ENCODE measurements around the gene PPP1R2.
A peak's percentile ranks its signal among the peaks of the same experiment; 100 is the strongest.
"Not testable (repeated sequence)": the region's sequence is repeated elsewhere in the genome, so short reads cannot be mapped to it uniquely, and the experiment has no call there.

Gene PPP1R2

DNA sequence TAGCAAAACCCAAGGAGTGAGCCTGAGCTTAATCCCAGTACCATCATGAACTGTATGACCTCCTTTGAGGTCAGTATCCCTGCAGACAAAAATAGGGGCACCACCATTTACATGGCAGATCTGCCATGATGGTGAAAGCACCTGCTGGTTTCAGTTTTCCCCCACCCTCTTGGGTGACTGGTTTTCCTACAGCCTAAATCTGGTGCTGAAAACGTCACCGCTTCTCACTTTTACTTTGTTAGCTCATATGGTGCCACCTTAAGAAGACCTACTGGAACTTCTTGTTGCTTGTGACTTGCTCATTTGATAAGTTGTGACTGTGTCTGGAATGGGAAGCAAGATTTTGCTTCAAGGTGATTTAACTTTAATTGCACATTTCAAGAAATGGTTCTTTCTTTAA lies 5.1 kb downstream of the PPP1R2 start:
- peak; percentile 92 for DNase-seq (ENCODE audit: low spot score)

DNA sequence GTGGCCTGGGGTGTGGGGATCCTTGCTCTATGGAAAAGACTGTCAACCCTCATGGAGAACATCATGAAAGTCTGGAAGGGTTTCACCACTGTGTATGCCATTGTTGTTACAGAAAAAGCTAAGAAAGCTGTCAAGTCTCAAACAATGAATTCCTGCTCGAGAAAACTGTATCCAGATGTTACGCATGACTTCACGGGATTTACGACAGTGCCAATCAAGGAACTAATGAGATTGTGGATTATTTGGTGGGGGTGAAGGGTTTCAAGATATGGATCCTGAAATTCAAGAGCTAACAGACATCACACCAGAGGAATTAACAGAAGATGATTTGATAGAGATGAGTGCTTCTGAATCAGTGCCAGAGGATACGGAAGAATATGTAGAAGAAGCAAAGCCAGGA lies 7.8 kb downstream of the PPP1R2 start:
- DNase-seq (ENCODE audit: low spot score): no peak

DNA sequence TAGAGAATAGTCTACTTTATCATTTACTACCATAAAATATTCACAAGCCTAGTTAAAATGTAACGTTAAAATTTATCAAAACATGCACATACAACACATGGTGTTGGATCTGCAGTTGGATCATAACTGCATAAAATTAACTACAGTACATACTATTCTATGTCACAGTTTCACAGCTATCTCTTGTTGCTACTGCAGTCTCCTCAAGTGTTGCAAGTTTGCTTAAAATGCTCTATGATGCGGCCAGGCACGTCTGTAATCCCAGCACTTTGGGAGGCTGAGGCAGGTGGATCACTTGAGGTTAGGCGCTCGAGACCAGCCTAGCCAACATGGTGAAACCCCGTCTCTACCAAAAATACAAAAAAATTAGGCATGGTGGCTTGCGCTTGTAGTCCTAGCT lies 10.3 kb downstream of the PPP1R2 start:
- DNase-seq (ENCODE audit: low spot score): no peak

DNA sequence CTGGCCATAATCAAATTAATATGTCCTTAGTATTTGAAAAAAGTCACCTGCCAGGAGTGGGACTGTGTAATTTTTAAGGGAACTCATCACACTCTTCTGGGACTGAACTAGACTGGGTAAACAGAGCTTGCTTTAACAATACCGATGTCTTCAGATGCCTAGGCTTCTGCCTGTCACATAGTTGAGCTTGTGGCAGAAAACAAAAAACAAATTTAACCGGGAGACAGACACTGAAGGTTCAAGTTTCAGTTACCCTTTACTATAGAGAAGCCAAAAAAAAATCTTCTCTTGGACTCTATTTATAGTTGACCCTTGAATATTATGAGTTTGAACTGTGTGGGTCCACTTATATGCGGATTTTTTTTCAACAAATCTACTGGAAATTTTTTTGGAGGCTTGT lies 10.8 kb downstream of the PPP1R2 start:
- no peak for DNase-seq (ENCODE audit: low spot score)

DNA sequence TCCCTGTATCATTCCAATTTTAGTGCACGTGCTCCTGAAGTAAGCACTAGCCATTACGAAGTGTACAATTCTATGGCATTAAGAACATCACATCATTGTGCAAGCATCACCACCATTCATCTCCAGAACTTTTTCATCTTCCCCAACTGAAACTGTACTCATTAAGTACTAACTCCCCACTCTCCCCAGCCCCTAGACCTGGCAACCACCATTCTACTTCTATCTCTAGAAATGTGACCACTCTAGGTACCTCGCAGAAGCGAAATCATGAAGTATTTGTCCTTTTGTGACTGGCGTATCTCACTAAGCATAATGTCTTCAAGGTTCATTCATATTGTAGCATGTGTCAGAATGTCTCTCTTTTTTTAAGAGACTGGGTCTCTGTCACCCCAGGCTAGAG lies 11.4 kb downstream of the PPP1R2 start:
- no peak for DNase-seq (ENCODE audit: low spot score)

DNA sequence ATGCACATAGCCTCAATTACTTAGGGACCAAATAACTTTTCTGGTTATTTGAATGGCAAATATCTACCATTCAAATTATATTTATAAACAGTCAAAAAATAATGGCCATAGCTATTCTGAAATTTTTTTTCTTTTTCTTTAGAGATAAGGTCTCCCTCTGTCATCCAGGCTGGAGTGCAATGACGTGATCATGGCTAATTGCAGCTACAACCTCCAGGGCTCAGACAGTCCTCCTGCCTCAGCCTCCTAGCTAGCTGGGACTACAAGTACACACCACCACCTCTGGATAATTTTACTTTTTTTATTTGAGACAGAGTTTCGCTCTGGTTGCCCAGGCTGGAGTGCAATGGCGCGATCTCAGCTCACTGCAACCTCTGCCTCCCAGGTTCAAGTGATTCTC lies 16.6 kb downstream of the PPP1R2 start:
- no peak for DNase-seq (ENCODE audit: low spot score)

DNA sequence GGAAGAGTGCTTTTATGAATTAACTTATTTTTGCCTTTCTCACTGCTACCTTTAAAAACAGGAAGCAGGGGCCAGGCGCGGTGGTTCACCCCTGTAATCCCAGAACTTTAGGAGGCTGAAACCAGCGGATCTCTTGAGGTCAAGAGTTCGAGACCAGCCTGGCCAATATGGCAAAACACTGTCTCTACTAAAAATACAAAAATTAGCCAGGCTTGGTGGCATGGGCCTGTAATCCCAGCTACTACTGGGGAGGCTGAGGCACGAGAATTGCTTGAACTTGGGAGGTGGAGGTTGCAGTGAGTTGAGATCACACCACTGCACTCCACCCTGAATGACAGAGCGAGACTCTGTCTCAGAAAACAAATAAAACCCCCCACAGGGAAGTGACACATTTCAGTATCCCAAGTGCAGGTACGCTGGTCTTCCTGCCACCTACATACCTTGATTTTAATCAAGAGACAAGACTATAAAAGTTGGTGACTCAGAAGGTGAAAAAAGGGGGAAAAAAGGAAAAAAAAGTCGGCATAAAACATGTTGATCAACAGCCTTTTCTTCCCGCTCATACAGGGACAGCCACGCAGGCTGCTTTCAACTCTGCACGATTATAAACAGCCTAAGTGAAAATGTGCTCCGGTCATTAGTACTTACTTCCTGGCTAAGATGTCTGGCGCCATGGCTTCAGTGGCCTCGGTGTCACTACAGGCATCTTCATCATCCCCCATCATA lies 18.8 kb downstream of the PPP1R2 start:
- DNase-seq (ENCODE audit: low spot score): no peak

DNA sequence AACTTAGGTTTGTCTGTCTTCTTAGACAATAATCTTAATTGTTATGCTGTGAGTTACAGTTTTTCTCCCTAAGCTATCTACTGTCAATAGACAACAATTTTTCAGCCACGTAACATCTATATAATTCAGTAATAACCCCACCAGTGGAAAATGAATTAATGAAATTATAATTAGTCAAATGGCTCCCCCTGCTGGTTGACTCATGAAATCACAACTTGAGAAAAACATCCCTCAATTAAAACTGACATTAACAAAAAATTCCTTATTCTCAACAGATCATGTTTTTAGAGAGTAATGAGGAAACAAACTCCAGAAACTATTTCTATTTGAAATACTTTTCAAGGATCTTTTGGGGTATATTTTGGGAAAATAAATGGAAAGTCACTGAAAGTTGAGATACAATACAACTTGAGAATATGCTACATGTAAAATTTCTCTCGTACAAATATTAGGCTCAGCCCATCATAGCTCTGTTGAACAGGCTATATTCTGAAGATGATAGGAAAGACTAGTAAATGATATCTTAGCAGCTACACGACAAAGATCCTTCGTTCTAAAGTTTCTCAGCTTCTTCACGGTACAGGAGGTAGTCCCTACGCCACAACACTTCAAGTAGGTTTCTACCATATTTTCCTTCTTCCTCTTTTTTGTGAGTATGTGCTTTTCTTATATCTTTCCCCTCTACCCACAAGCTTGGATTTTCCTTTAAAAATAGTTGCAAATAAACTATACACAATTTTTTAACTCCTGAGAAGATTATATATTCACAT lies 20.7 kb downstream of the PPP1R2 start:
- peak; percentile 64 for DNase-seq (ENCODE audit: low spot score)

DNA sequence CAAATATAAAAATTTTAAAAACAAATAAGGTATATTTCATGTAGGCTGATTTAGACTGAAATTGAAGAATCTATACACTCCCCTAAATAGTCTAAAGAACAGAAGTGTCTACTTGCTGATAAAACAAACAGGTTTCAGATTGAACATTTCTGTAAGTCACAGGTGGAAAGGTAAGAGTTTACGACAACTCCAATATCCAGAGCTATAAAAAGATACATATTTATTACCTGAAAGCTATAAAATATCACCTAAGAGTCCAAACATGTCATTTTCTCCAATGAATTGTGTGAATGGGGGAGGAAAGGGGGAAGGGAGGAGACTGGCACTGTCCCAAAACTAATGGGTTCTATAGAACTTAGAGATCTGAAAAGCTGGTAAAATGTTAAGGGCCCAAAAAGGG lies 26.1 kb downstream of the PPP1R2 start:
- no peak for DNase-seq (ENCODE audit: low spot score)

DNA sequence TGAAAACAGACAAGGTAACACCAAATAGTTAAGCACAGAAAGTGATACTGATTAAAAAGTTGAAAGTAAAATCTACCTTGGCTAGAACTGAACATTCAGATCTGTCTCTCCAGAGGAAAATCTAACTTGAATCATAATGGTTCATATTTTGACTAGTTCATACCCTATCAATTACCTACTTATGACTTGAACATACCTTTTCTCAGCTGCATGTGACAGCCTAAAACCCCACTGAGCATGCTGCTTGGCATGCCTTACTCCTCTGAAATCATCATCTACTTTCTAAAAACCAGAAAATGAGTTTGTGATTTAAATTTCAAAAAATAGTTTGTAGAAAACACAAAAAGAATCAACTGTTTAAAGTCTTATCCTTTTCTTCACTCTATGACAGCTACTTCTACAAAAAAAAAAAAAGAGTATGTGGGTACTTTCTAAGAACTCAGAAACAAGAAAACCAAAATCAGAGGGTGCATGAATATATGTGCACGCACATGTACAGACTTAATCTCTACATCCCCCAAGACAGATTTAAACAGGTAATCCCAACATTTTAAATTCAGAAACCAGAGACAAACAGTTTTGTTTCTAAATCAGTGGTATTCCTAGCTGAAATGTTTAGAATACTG lies 28.4 kb downstream of the PPP1R2 start:
- DNase-seq (ENCODE audit: low spot score): not testable (repeated sequence)

DNA sequence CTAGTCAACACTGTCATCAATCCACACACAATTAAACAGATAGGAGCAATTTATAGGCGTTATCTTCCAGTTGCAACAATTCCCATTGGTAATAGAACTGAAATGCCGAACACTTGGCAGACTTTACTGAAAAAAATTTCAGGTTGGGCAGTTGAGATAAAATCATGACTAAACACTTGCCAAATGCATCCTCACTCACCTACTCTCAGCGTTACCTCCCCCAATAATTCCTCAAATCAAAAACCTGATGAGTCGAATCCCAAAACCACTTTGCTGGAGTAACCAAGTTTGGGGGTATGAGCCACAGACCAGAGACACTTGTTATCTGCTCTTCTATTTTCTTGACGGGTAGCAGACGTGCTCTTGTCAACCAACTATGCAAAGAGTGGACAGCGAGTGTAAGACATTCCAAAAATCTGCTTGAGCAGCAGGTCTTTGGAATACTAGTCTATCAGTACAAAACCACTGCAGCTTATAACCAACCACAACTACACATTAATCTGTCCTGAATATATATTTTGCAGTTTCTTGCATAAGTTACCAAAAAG lies 30.3 kb downstream of the PPP1R2 start:
- no peak for DNase-seq (ENCODE audit: low spot score)

DNA sequence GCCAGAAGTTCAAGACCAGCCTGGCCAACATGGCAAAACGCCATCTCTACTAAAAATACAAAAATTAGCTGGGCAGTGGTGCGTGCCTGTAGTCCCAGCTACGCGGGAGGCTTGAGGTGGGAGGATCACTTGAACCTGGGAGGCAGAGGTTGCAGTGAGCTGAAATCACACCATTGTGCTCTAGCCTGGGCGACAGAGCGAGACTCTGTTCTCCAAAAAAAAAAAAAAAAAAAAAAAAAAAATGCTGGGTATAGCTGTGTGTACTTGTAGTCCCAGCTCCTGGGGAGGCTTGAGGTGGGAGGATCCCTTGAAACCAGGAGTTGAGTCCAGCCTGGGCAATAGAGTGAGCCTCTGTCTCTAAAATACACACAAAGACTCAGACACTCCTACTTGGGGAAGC lies 32.0 kb downstream of the PPP1R2 start:
- DNase-seq (ENCODE audit: low spot score): no peak

DNA sequence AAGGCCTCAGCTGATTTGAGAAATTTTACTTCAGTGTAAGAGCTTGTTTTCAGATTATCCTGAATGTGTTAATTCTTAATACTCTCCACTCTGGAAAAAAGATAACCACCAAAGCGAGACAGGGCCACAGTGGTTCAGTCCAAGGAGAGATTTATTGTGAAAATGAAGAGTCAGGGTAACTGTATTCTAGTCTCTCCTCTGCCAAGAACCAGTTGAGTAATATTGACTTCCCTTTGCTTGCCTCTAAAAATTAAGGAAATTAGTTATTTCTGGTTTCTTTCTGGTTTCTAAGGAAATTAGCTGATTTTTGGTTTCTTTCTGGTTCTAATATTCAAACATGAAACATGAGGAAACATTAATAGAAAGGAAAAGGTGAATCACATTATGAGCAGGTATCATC lies 34.9 kb downstream of the PPP1R2 start:
- DNase-seq (ENCODE audit: low spot score): peak; percentile 0

DNA sequence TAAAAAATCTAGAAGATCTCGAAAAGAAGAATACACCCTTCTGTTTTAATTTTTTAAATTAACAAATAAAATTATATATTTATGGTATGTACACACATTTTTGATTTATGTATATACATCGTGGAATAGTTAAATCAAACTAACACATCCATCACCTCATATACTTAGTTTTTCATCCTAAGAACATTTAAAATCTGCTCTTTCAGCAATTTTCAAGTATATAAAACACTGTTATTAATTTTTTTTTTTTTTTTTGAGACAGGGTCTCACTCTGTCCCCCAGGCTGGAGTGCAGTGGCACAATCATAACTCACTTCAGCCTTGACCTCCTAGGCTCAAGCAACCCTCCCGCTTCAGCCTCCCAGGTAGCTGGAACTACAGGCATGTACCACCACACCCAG lies 67.5 kb downstream of the PPP1R2 start:
- DNase-seq (ENCODE audit: low spot score): no peak

DNA sequence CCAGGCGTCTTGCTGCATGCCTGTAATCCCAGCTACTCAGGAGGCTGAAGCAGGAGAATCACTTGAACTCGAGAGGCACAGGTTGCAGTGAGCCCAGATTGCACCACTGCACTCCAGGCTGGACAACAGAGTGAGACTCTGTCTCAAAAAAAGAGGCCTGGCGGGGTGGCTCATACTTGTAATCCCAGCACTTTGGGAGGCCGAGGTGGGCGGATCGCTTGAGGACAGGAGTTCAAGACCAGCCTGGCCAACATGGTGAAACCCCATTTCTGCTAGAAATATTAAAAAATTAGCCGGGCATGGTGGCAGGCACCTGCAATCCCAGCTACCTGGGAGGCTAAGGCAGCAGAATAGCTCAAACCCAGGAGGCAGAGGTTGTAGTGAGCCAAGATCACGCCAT lies 68.0 kb downstream of the PPP1R2 start:
- not testable (repeated sequence) for DNase-seq (ENCODE audit: low spot score)

DNA sequence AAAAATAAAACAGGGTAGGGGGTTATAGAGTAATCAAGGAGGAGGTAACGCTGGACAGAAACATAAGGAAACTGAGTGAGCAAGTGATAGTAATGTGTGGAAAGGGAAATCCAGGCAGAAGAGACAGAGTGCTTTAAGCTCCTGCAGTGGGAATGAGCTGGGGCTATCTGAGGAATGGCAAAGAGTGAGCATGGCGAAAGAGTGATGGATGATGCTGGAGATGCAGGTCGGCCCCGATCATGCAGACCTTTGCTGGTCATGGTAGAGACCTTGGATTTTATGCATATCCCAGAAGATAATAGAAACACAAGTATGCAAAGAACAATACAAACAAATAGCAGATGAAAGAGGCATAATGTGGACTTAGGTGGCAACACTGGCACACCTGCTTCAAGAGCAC lies 74.3 kb downstream of the PPP1R2 start:
- no peak for DNase-seq (ENCODE audit: low spot score)

DNA sequence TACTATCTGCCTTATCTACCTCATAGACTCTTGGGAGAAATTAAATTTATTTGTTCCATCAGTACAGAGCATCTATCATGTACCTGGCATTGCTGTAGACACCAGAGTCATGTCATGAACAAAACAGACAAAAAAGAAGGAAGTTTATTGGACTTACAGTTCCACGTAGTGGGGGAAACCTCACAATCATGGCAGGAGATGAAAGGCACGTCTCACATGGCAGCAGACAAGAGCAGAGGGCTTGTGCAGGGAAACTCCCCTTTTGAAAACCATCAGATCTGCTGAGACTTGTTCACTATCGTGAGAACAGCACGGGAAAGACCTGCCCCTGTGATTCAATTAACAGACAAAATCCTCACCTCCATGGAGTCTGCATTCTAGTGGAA lies 74.7 kb downstream of the PPP1R2 start:
- no peak for DNase-seq (ENCODE audit: low spot score)

DNA sequence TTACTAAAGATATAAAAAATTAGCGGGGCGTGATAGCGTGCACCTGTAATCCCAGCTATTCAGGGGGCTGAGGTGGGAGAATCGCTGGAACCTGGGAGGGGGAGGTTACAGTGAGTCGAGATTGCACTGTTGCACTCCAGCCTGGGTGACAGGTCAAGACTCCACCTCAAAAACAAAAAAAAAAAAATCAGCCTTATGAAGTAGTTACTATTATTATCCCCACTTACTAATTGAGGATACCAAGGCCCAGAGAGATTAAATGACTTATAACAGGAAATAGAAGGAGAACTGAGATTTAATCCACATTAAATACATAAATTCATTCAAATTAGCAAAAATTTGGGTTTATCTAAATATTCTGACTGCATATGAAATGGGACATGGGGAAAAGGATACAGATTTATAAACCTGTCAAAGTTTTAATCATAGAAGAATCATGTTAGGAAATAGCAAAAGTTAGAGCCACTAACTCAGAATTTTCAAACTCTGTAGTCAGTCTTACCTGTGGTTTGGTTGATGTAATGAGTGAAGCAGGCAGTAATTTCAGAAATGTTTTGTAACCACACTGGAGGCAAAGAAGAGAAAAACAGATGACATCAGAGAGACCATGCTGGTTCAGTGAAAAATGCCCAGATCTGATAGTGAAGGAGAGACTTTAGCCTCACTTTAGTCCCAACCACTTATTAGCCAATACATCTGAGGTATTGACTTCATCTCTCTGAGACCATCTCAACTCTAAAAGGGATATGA lies 75.3 kb downstream of the PPP1R2 start:
- DNase-seq (ENCODE audit: low spot score): no peak

DNA sequence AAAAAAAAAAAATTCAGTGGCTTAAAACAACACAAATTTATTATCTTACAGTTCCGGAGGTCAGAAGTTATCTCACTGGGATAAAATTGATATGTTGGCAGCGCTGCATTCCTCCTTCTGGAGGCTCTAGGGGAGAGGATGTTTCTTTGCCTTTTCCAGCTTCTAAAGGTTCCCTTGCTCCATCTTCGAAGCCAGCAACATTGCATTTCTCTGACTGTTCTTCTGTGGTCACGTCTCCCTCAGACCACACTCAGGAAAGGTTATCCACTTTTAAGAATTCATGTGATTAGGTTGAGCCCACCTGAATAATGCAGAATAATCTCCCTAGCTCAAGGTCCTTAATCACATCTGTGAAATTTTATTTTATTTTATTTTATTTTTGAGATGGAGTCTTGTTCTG lies 76.9 kb downstream of the PPP1R2 start:
- DNase-seq (ENCODE audit: low spot score): no peak

Data from NAMALWA (cell line).